H9 (cell line): ENCODE data around the gene FAM3A. TPM values are rescaled to one million over a fixed set of nuclear protein-coding genes. Genes with fewer than 3 reads are reported as not detected.
"Not testable (repeated sequence)": the region's sequence is repeated elsewhere in the genome, so short reads cannot be mapped to it uniquely, and the experiment has no call there.

Source experiments
- DNase-seq: peaks from one replicate; pipeline ENCODE4 v3.0.0-alpha.2; 2017
- H2AFZ ChIP-seq: one replicate; pipeline ENCODE4 v1.6.1; 2013; ENCODE audit warnings: mild to moderate bottlenecking, low read length, control low read depth, moderate library complexity
- H2AK5ac ChIP-seq: 2 replicates; pipeline ENCODE4 v1.6.1; 2013; ENCODE audit warnings: low read length, control low read depth, mixed read lengths; ENCODE audit not compliant: insufficient read length
- H2BK120ac ChIP-seq: one replicate; pipeline ENCODE4 v1.6.1; 2013; ENCODE audit warnings: low read depth, mild to moderate bottlenecking, low read length, control low read depth, inconsistent platforms; ENCODE audit not compliant: poor library complexity, severe bottlenecking
- H2BK12ac ChIP-seq: 2 replicates; pipeline ENCODE4 v1.6.1; 2013; ENCODE audit warnings: low read length, control low read depth, mixed read lengths, low read depth; ENCODE audit not compliant: insufficient read length
- H2BK15ac ChIP-seq: 2 replicates; pipeline ENCODE4 v1.6.1; 2013; ENCODE audit warnings: low read depth, low read length, control low read depth
- H2BK20ac ChIP-seq: one replicate; pipeline ENCODE4 v1.6.1; 2013; ENCODE audit warnings: low read depth, mild to moderate bottlenecking, low read length, control low read depth, inconsistent platforms; ENCODE audit not compliant: poor library complexity, severe bottlenecking
- H2BK5ac ChIP-seq: 2 replicates; pipeline ENCODE4 v1.6.1; 2013; ENCODE audit warnings: low read length, control low read depth, mixed read lengths; ENCODE audit not compliant: insufficient read length
- H3K14ac ChIP-seq: 2 replicates; pipeline ENCODE4 v1.6.1; 2013; ENCODE audit warnings: low read length, control low read depth; ENCODE audit not compliant: insufficient read depth
- H3K18ac ChIP-seq: 2 replicates; pipeline ENCODE4 v1.6.1; 2013; ENCODE audit warnings: low read depth, mild to moderate bottlenecking, mixed read lengths, low read length, control low read depth; ENCODE audit not compliant: insufficient read length
- H3K23ac ChIP-seq: 2 replicates; pipeline ENCODE4 v1.6.1; 2013; ENCODE audit warnings: low read length, control low read depth, mixed read lengths, low read depth; ENCODE audit not compliant: insufficient read length
- H3K23me2 ChIP-seq: 2 replicates; pipeline ENCODE4 v1.6.1; 2013; ENCODE audit warnings: low read depth, mild to moderate bottlenecking, mixed read lengths, low read length, control low read depth; ENCODE audit not compliant: insufficient read length, poor library complexity, severe bottlenecking
- H3K27ac ChIP-seq: 2 replicates; pipeline ENCODE4 v1.5.1; 2013; ENCODE audit warnings: low read length, control low read depth, mixed read lengths, low read depth; ENCODE audit not compliant: insufficient read length
- H3K27me3 ChIP-seq: 2 replicates; pipeline ENCODE4 v1.6.1; 2013; ENCODE audit warnings: low read length, control low read depth, inconsistent platforms; ENCODE audit not compliant: insufficient read depth
- H3K4ac ChIP-seq: 2 replicates; pipeline ENCODE4 v1.6.1; 2013; ENCODE audit warnings: low read depth, mild to moderate bottlenecking, control low read depth, inconsistent platforms, low read length, moderate library complexity
- H3K4me1 ChIP-seq: 2 replicates; pipeline ENCODE4 v1.6.1; 2013; ENCODE audit warnings: low read length, control low read depth, inconsistent platforms; ENCODE audit not compliant: insufficient read depth
- H3K4me2 ChIP-seq: 2 replicates; pipeline ENCODE4 v1.6.1; 2013; ENCODE audit warnings: low read length, control low read depth, mixed read lengths; ENCODE audit not compliant: insufficient read length, insufficient read depth
- H3K56ac ChIP-seq: 2 replicates; pipeline ENCODE4 v1.6.1; 2013; ENCODE audit warnings: low read depth, mild to moderate bottlenecking, mixed read lengths, low read length, control low read depth; ENCODE audit not compliant: insufficient read length
- H3K79me1 ChIP-seq: 2 replicates; pipeline ENCODE4 v1.6.1; 2013; ENCODE audit warnings: low read depth, mild to moderate bottlenecking, moderate library complexity, low read length, control low read depth, inconsistent platforms; ENCODE audit not compliant: insufficient read depth, poor library complexity, severe bottlenecking
- H3K79me2 ChIP-seq: 2 replicates; pipeline ENCODE4 v1.6.1; 2013; ENCODE audit warnings: low read length, control low read depth, inconsistent platforms; ENCODE audit not compliant: insufficient read depth
- H3K9ac ChIP-seq: 2 replicates; pipeline ENCODE4 v1.6.1; 2013; ENCODE audit warnings: low read length, control low read depth, mixed read lengths; ENCODE audit not compliant: insufficient read length; ENCODE audit errors: extremely low read depth
- H3K9me3 ChIP-seq: one replicate; pipeline ENCODE4 v1.6.1; 2013; ENCODE audit warnings: low read depth, low read length, inconsistent platforms; ENCODE audit not compliant: control insufficient read depth
- H3T11ph ChIP-seq: one replicate; pipeline ENCODE4 v1.6.1; 2013; ENCODE audit warnings: mild to moderate bottlenecking, low read length, control low read depth, inconsistent platforms
- H4K20me1 ChIP-seq: one replicate; pipeline ENCODE4 v1.6.1; 2013; ENCODE audit not compliant: control insufficient read depth, insufficient read length, insufficient read depth
- H4K5ac ChIP-seq: 2 replicates; pipeline ENCODE4 v1.6.1; 2013; ENCODE audit warnings: low read depth, mild to moderate bottlenecking, mixed read lengths, low read length, control low read depth; ENCODE audit not compliant: insufficient read length
- H4K8ac ChIP-seq: replicated peaks from 2 replicates; pipeline ENCODE4 v1.6.1; 2013; ENCODE audit warnings: low read length, control low read depth, mixed read lengths, low read depth; ENCODE audit not compliant: insufficient read length
- H4K91ac ChIP-seq: 2 replicates; pipeline ENCODE4 v1.6.1; 2013; ENCODE audit warnings: low read depth, mild to moderate bottlenecking, moderate library complexity, mixed read lengths, low read length, control low read depth; ENCODE audit not compliant: insufficient read length
- H3K27ac Mint-ChIP-seq, 3 experiments: 2 replicates in 2 of 3; 3 replicates in 1 of 3; pipeline ENCODE4 v1.8.0; 2020 to 2021; ENCODE audit warnings: mixed read lengths in 3 of 3, mild to moderate bottlenecking in 1 of 3, moderate library complexity in 1 of 3
- H3K27me3 Mint-ChIP-seq: 2 replicates; pipeline ENCODE4 v1.8.0; 2021; ENCODE audit warnings: low read depth, mild to moderate bottlenecking, moderate library complexity, mixed read lengths
- H3K36me3 Mint-ChIP-seq, 3 experiments: 2 replicates in 2 of 3; 3 replicates in 1 of 3; pipeline ENCODE4 v1.8.0; 2020 to 2021; ENCODE audit warnings: low read depth in 3 of 3, mixed read lengths in 3 of 3; ENCODE audit not compliant: insufficient read depth in 1 of 3
- H3K4me1 Mint-ChIP-seq, 2 experiments: 2 replicates each; pipeline ENCODE4 v1.8.0; 2020; ENCODE audit warnings: mixed read lengths in 2 of 2
- H3K4me3 Mint-ChIP-seq, 2 experiments: 2 replicates in 1 of 2; 3 replicates in 1 of 2; pipeline ENCODE4 v1.8.0; 2020 to 2021; ENCODE audit warnings: mild to moderate bottlenecking in 2 of 2, mixed read lengths in 2 of 2, moderate library complexity in 1 of 2
- H3K9me3 Mint-ChIP-seq, 2 experiments: 2 replicates in 1 of 2; 3 replicates in 1 of 2; pipeline ENCODE4 v1.8.0; 2020; ENCODE audit warnings: mild to moderate bottlenecking in 2 of 2, mixed read lengths in 2 of 2, moderate library complexity in 1 of 2
- WGBS: extraction: QIAGEN DNeasy Blood & Tissue Kit; methylation state at CpG from one replicate; pipeline ENCODE4 v1.1.7; 2013; ENCODE audit warnings: missing lambda C conversion rate, low lambda C conversion rate, mixed read lengths; ENCODE audit not compliant: insufficient read length; ENCODE audit errors: extremely low coverage; 5-methylcytosine and 5-hydroxymethylcytosine counted together
- total RNA-seq: library from RNA; stranded (reverse); gene quantifications from 2 replicates; pipeline ENCODE4 v1.2.1, GENCODE V29; 2021

Gene FAM3A
- total RNA-seq, 1 experiment from 2014 or later = 22.8 TPM

DNA sequence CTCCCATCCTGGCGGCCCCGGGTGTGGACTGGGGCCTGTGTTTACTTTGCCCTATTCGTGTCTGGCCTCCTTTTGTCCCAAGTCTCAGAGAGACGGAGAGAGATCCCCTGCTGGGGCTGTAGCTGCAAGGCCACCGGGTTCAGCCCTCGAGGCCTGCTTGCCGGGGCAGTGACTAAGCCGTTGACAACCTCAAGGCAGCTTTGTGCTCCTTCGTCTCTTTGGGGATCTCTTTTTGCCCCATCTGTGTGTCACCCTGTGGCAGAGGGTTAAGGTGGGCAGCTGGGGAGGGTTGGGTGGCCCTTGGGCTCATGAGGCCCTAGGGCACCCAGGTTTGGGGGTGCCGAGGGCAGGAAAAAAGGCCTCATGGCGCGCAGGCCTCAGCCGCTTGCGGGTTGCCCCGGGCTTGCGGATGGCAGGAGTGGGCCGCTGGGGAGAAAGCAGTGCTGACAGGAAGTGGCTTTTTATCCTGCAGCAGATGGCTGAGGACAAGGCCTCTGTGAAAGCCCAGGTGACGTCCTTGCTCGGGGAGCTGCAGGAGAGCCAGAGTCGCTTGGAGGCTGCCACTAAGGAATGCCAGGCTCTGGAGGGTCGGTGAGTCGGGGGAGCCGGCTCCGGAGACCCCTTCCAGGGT lies 42.1 kb upstream of the FAM3A start:
- not testable (repeated sequence) for H2BK20ac ChIP-seq, H3K4ac ChIP-seq, H3K23ac ChIP-seq, H3K4me1 Mint-ChIP-seq, H3K4me1 ChIP-seq, H3K9me3 ChIP-seq, H3K4me2 ChIP-seq, H2BK5ac ChIP-seq, H3K4me3 Mint-ChIP-seq, H3K9ac ChIP-seq, H3K23me2 ChIP-seq, H3K14ac ChIP-seq, H3T11ph ChIP-seq, H3K27ac Mint-ChIP-seq, H3K18ac ChIP-seq, H4K20me1 ChIP-seq, H2BK15ac ChIP-seq, DNase-seq, H2BK12ac ChIP-seq, H2AK5ac ChIP-seq, H3K27me3 ChIP-seq, H4K5ac ChIP-seq, H4K91ac ChIP-seq, H3K56ac ChIP-seq, H3K79me2 ChIP-seq, H2BK120ac ChIP-seq, H2AFZ ChIP-seq, H3K79me1 ChIP-seq, H3K27ac ChIP-seq, H4K8ac ChIP-seq, H3K27me3 Mint-ChIP-seq
- Mint-ChIP-seq H3K36me3 (peaks cover 11 to 20% (median 12%) of the 10 kb centered on the region in 3 experiments), H3K9me3 (peaks cover 21 to 25% of the 10 kb centered on the region in 2 experiments)
- no CpG with 5 or more reads among the region's 24 CpGs for WGBS

GRCh38 chrX:154552112-154552806 lies 36.2 kb upstream of the FAM3A start:
- H4K5ac ChIP-seq, H3K79me2 ChIP-seq, H3K27me3 Mint-ChIP-seq, H3K56ac ChIP-seq, H3K27me3 ChIP-seq, H3K18ac ChIP-seq, H4K20me1 ChIP-seq, H2BK12ac ChIP-seq, H2BK5ac ChIP-seq, H3K4me2 ChIP-seq, H4K91ac ChIP-seq, H3K27ac Mint-ChIP-seq, H3K79me1 ChIP-seq, H3T11ph ChIP-seq, H2AK5ac ChIP-seq, H2BK120ac ChIP-seq, H2BK20ac ChIP-seq, DNase-seq, H2AFZ ChIP-seq, H3K9ac ChIP-seq, H3K4me1 ChIP-seq, H4K8ac ChIP-seq, H3K27ac ChIP-seq, H3K23ac ChIP-seq, H3K4me1 Mint-ChIP-seq, H3K4ac ChIP-seq, H3K14ac ChIP-seq, H3K23me2 ChIP-seq, H2BK15ac ChIP-seq: not testable (repeated sequence)
- Mint-ChIP-seq H3K4me3 (peak overlapping the region in 1 of 2 experiments; percentile 20; a peak in 1 of 5 replicates), H3K9me3 (peaks cover 60 to 67% of the 10 kb centered on the region in 2 experiments), H3K36me3 (peaks cover 18 to 45% (median 38%) of the 10 kb centered on the region in 3 experiments)
- peaks cover 27% of the 10 kb centered on the region for H3K9me3 ChIP-seq
- no CpG with 5 or more reads among the region's 18 CpGs for WGBS
